Measurements from ENCODE around the gene SCRN1.

The SCRN1 gene

GRCh38 chr7:29924684-29925083 is 64.9 kb downstream of the SCRN1 start:
- Histone ChIP-seq H3K36me3 (ENCODE audit: insufficient read depth, low read length) (peaks cover 82% of the 10 kb centered on the region), H3K9me3 (ENCODE audit: insufficient read depth, low read depth, low read length) (no peaks in the 10 kb centered on the region), H3K9ac (ENCODE audit: low read depth, low read length) (no peak overlapping the region), H3K27ac (ENCODE audit: low read depth, low read length) (no peak overlapping the region), H3K27me3 (ENCODE audit: insufficient read depth, low read length) (no peaks in the 10 kb centered on the region), H3K4me1 (ENCODE audit: insufficient read depth, low read length) (no peaks in the 10 kb centered on the region), H3K4me3 (ENCODE audit: low read length) (no peak overlapping the region)
- 91% methylated on average over 2 of the region's 2 CpGs for WGBS

- H3K27ac ChIP-seq (ENCODE audit: low read depth, low read length): no peak overlapping the region
- no peak overlapping the region for H3K9ac ChIP-seq (ENCODE audit: low read depth, low read length)
- no peaks in the 10 kb centered on the region for H3K27me3 ChIP-seq (ENCODE audit: insufficient read depth, low read length)
- H3K36me3 ChIP-seq (ENCODE audit: insufficient read depth, low read length): peaks cover 81% of the 10 kb centered on the region
- no peaks in the 10 kb centered on the region for H3K9me3 ChIP-seq (ENCODE audit: insufficient read depth, low read depth, low read length)
- WGBS: 89% methylated on average over 9 of the region's 9 CpGs
- H3K4me1 ChIP-seq (ENCODE audit: insufficient read depth, low read length): no peaks in the 10 kb centered on the region
- no peak overlapping the region for H3K4me3 ChIP-seq (ENCODE audit: low read length)
Observed at GRCh38 chr7:29924006-29924405, 65.6 kb downstream of the SCRN1 start.

- no peaks in the 10 kb centered on the region for H3K9me3 ChIP-seq (ENCODE audit: insufficient read depth, low read depth, low read length)
- no peak overlapping the region for H3K27ac ChIP-seq (ENCODE audit: low read depth, low read length)
- 85% methylated on average over 7 of the region's 7 CpGs for WGBS
- H3K4me1 ChIP-seq (ENCODE audit: insufficient read depth, low read length): no peaks in the 10 kb centered on the region
- H3K27me3 ChIP-seq (ENCODE audit: insufficient read depth, low read length): no peaks in the 10 kb centered on the region
- H3K4me3 ChIP-seq (ENCODE audit: low read length): no peak overlapping the region
- H3K9ac ChIP-seq (ENCODE audit: low read depth, low read length): no peak overlapping the region
- peaks cover 83% of the 10 kb centered on the region for H3K36me3 ChIP-seq (ENCODE audit: insufficient read depth, low read length)
Observed at GRCh38 chr7:29922921-29923700, 66.5 kb downstream of the SCRN1 start.

- Histone ChIP-seq H3K9me3 (ENCODE audit: insufficient read depth, low read depth, low read length) (no peaks in the 10 kb centered on the region), H3K4me1 (ENCODE audit: insufficient read depth, low read length) (no peaks in the 10 kb centered on the region), H3K4me3 (ENCODE audit: low read length) (no peak overlapping the region), H3K36me3 (ENCODE audit: insufficient read depth, low read length) (peaks cover 79% of the 10 kb centered on the region), H3K27ac (ENCODE audit: low read depth, low read length) (no peak overlapping the region), H3K9ac (ENCODE audit: low read depth, low read length) (no peak overlapping the region), H3K27me3 (ENCODE audit: insufficient read depth, low read length) (no peaks in the 10 kb centered on the region)
- 60% methylated on average over 4 of the region's 4 CpGs for WGBS
Observed at GRCh38 chr7:29921404-29922010, 68.1 kb downstream of the SCRN1 start.

GRCh38 chr7:29920491-29920890 is 69.1 kb downstream of the SCRN1 start:
- H3K36me3 ChIP-seq (ENCODE audit: insufficient read depth, low read length): peaks cover 69% of the 10 kb centered on the region
- no peaks in the 10 kb centered on the region for H3K4me1 ChIP-seq (ENCODE audit: insufficient read depth, low read length)
- no peaks in the 10 kb centered on the region for H3K9me3 ChIP-seq (ENCODE audit: insufficient read depth, low read depth, low read length)
- WGBS: 90% methylated on average over 5 of the region's 5 CpGs
- no peak overlapping the region for H3K4me3 ChIP-seq (ENCODE audit: low read length)
- H3K27ac ChIP-seq (ENCODE audit: low read depth, low read length): no peak overlapping the region
- H3K9ac ChIP-seq (ENCODE audit: low read depth, low read length): no peak overlapping the region
- no peaks in the 10 kb centered on the region for H3K27me3 ChIP-seq (ENCODE audit: insufficient read depth, low read length)

- WGBS: 99% methylated on average over 3 of the region's 5 CpGs
- no peak overlapping the region for H3K27ac ChIP-seq (ENCODE audit: low read depth, low read length)
- no peak overlapping the region for H3K4me3 ChIP-seq (ENCODE audit: low read length)
- H3K9me3 ChIP-seq (ENCODE audit: insufficient read depth, low read depth, low read length): no peaks in the 10 kb centered on the region
- H3K36me3 ChIP-seq (ENCODE audit: insufficient read depth, low read length): peaks cover 62% of the 10 kb centered on the region
- no peaks in the 10 kb centered on the region for H3K27me3 ChIP-seq (ENCODE audit: insufficient read depth, low read length)
- H3K4me1 ChIP-seq (ENCODE audit: insufficient read depth, low read length): no peaks in the 10 kb centered on the region
- no peak overlapping the region for H3K9ac ChIP-seq (ENCODE audit: low read depth, low read length)
Observed at GRCh38 chr7:29919790-29920189, 69.8 kb downstream of the SCRN1 start.

- WGBS: 96% methylated on average over 4 of the region's 4 CpGs
- peaks cover 52% of the 10 kb centered on the region for H3K36me3 ChIP-seq (ENCODE audit: insufficient read depth, low read length)
Observed at GRCh38 chr7:29918850-29919249, 70.8 kb downstream of the SCRN1 start.

GRCh38 chr7:29917641-29918040 is 72.0 kb downstream of the SCRN1 start:
- WGBS: 86% methylated on average over 4 of the region's 4 CpGs
- Histone ChIP-seq H3K9me3 (ENCODE audit: insufficient read depth, low read depth, low read length) (no peaks in the 10 kb centered on the region), H3K36me3 (ENCODE audit: insufficient read depth, low read length) (peaks cover 40% of the 10 kb centered on the region), H3K9ac (ENCODE audit: low read depth, low read length) (no peak overlapping the region), H3K4me1 (ENCODE audit: insufficient read depth, low read length) (no peaks in the 10 kb centered on the region), H3K27me3 (ENCODE audit: insufficient read depth, low read length) (no peaks in the 10 kb centered on the region), H3K27ac (ENCODE audit: low read depth, low read length) (no peak overlapping the region), H3K4me3 (ENCODE audit: low read length) (no peak overlapping the region)

More at GRCh38 chr7:29918850-29919249, 70.8 kb downstream of the SCRN1 start:
- Histone ChIP-seq H3K9me3 (ENCODE audit: insufficient read depth, low read depth, low read length) (no peaks in the 10 kb centered on the region), H3K4me3 (ENCODE audit: low read length) (no peak overlapping the region), H3K27ac (ENCODE audit: low read depth, low read length) (no peak overlapping the region), H3K27me3 (ENCODE audit: insufficient read depth, low read length) (no peaks in the 10 kb centered on the region), H3K9ac (ENCODE audit: low read depth, low read length) (no peak overlapping the region), H3K4me1 (ENCODE audit: insufficient read depth, low read length) (no peaks in the 10 kb centered on the region)

GRCh38 chr7:29915481-29916215 is 74.0 kb downstream of the SCRN1 start:
- no peak overlapping the region for H3K9ac ChIP-seq (ENCODE audit: low read depth, low read length)
- no peaks in the 10 kb centered on the region for H3K4me1 ChIP-seq (ENCODE audit: insufficient read depth, low read length)
- 86% methylated on average over 7 of the region's 7 CpGs for WGBS
- H3K9me3 ChIP-seq (ENCODE audit: insufficient read depth, low read depth, low read length): no peaks in the 10 kb centered on the region
- no peak overlapping the region for H3K27ac ChIP-seq (ENCODE audit: low read depth, low read length)
- H3K4me3 ChIP-seq (ENCODE audit: low read length): no peak overlapping the region
- peaks cover 23% of the 10 kb centered on the region for H3K36me3 ChIP-seq (ENCODE audit: insufficient read depth, low read length)
- H3K27me3 ChIP-seq (ENCODE audit: insufficient read depth, low read length): no peaks in the 10 kb centered on the region

GRCh38 chr7:29914180-29914579 is 75.4 kb downstream of the SCRN1 start:
- Histone ChIP-seq H3K27me3 (ENCODE audit: insufficient read depth, low read length) (no peaks in the 10 kb centered on the region), H3K9ac (ENCODE audit: low read depth, low read length) (no peak overlapping the region), H3K27ac (ENCODE audit: low read depth, low read length) (no peak overlapping the region), H3K36me3 (ENCODE audit: insufficient read depth, low read length) (peaks cover 9% of the 10 kb centered on the region), H3K4me3 (ENCODE audit: low read length) (no peak overlapping the region), H3K4me1 (ENCODE audit: insufficient read depth, low read length) (no peaks in the 10 kb centered on the region), H3K9me3 (ENCODE audit: insufficient read depth, low read depth, low read length) (no peaks in the 10 kb centered on the region)
- WGBS: 88% methylated on average over 4 of the region's 4 CpGs
